Cardiac fibroblast (primary cell): ENCODE data around the gene STC2.

Experiments used
- DNase-seq, 2 donors: peaks; one replicate each; pipeline versions ENCODE4 v3.0.0 to v3.0.0-alpha.2; 2010; ENCODE audit warnings: low read depth in 2 of 2
- H3K4me3 ChIP-seq, 2 donors: replicated peaks in 1 of 2; 1 replicate in 1 of 2; 2 replicates in 1 of 2; pipeline ENCODE4 v1.5.1; 2011; ENCODE audit warnings: low read depth in 2 of 2, low read length in 2 of 2, mild to moderate bottlenecking in 2 of 2, moderate library complexity in 1 of 2
- CTCF ChIP-seq: IDR thresholded peaks from one replicate; pipeline ENCODE4 v1.5.1; 2011; ENCODE audit warnings: low read depth, mild to moderate bottlenecking, low read length, inconsistent platforms

Gene STC2

DNA sequence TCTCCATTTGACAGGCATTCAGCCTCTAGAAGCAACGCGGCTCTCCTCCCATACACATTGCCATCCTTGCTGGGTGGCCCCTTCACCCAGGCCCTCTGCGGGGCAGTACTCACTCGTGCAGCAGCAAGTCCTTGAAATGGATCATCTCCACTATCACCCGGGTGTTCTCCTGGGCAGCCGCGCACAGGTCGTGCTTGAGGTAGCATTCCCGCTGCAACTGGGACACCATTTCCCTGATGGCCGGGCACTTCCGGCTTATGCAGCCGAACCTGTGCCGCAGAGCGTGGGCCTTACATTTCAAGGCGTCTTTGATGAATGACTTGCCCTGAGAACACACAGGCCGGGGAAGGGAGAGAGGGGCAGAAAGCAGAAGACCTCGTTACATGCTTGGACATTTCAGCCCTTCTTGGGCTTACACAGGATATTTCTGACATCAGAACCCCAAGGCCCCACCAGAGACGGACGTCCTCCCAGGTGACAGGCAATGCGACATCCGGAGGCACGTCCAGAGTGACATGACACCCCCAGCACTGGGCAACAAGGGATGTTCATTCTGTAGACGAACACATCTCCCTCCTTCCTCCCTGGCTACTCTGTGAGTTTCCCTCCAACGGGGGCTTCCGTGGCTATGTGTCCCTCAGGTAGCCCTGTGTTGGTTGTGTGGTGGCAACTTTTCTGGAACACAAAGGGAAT lies 5.0 kb downstream of the STC2 start:
- no peak for DNase-seq
- H3K4me3 ChIP-seq: no peak overlapping the region
- TF ChIP-seq CTCF: no peak

DNA sequence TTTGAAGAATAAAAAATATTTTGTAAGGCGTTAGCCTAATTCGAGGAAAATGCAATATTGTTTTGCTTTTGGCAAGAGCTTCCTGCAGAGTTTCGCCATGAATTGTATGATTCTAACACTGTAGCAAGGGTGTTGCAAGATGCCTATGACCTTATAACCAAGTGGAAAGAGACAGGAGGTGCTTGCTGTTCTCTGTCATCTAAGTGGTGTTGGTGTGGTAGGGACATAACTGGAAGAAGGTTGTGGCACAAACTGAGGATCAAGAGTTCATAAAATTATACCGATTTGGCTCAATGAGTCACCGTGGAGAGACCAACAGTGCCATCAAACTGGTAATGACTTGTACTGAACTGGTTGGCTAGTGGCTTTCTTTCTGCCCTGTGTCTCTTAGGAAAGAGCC lies 6.3 kb downstream of the STC2 start:
- peak; percentile 64 to 73 for DNase-seq
- H3K4me3 ChIP-seq: no peak overlapping the region
- TF ChIP-seq CTCF: no peak

DNA sequence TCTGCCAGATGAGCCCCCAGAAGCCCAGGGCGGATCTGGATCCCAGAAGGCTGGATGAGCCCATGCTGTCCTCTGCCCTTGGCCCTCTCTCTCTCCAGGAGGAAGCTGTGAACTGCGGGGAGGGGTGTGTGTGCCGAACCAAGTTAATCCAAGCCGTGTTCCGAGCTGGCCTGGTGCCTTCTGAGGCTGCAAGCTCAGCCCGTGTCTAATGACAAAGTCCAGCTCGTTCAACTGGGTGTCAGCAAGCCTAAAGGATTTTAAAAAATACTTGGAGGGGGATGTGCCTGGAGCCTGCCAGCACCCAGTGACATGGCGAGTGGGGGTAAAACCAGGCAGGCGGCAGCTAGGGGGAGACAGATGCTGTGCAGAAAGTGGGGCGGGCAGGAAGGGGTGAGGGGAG lies 8.0 kb downstream of the STC2 start:
- no peak overlapping the region for H3K4me3 ChIP-seq
- no peak for TF ChIP-seq CTCF
- no peak for DNase-seq

DNA sequence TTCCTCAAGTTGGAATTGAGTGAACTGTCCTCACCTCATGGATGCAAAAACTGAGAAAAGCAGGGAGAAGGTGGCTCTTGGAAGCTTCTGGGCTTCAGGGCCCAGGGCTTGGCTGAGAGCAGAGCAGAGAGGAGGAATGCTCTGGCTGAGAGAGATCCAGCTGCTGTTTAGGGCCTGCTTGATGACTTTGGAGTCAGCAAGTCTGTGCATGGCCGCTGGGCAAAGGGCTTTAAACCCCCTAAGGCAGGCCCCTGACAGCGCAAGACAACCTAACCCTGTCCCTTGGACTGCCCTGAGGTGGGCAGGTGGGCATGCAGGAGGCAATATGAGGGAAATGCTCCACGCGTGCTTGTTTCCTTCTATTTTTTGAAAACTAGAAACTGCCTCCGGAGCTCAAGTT lies 8.6 kb downstream of the STC2 start:
- H3K4me3 ChIP-seq: no peak overlapping the region
- no peak for TF ChIP-seq CTCF
- no peak for DNase-seq

GRCh38 chr5:173318881-173319620 lies 9.2 kb downstream of the STC2 start:
- TF ChIP-seq CTCF: no peak
- no peak for DNase-seq
- no peak overlapping the region for H3K4me3 ChIP-seq

DNA sequence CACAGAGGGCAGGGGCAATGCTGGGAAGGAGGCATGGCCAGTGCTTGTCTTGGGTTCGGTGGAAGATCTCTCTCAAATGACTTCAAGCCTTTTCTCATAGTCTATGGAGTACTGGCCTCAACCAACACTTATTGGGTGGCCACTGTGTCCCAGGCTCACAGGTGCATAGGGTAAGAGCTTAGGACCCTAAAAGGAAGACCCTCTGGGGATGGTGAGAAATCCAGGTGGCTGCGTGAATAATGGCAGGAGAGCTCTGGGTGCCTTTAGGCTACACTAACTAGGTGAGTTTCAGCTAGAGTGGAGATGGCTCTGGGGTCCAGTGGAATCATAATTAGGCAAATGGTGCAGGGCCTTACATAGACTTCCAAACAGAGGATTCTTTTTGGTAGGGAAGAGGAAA lies 9.9 kb downstream of the STC2 start:
- DNase-seq: no peak
- TF ChIP-seq CTCF: no peak
- no peak overlapping the region for H3K4me3 ChIP-seq
